GM06990 (cell line): Measurements from ENCODE around the gene DNAH5.

Experiments used
- DNase-seq: peaks from one replicate; pipeline ENCODE4 v3.0.0-alpha.2; 2011; ENCODE audit not compliant: insufficient read length; ENCODE audit errors: extremely low read depth
- H3K27me3 ChIP-seq: replicated peaks from 2 replicates; pipeline ENCODE4 v1.6.0; 2011; ENCODE audit warnings: low read length; ENCODE audit not compliant: control insufficient read depth, insufficient read depth
- H3K36me3 ChIP-seq: 2 replicates; pipeline ENCODE4 v1.5.1; 2011; ENCODE audit warnings: low read length; ENCODE audit not compliant: control insufficient read depth, insufficient read depth
- H3K4me3 ChIP-seq: replicated peaks from 2 replicates; pipeline ENCODE4 v1.5.1; 2011; ENCODE audit warnings: low read depth, mild to moderate bottlenecking, control low read depth, low read length
- TF ChIP-seq, protein P1 (sequence below): IDR thresholded peaks from 2 replicates; pipeline ENCODE4 v1.5.1; 2011; ENCODE audit warnings: low read length, control low read depth, mild to moderate bottlenecking, inconsistent platforms; ENCODE audit not compliant: insufficient read depth, poor library complexity, severe bottlenecking

Gene DNAH5

DNA sequence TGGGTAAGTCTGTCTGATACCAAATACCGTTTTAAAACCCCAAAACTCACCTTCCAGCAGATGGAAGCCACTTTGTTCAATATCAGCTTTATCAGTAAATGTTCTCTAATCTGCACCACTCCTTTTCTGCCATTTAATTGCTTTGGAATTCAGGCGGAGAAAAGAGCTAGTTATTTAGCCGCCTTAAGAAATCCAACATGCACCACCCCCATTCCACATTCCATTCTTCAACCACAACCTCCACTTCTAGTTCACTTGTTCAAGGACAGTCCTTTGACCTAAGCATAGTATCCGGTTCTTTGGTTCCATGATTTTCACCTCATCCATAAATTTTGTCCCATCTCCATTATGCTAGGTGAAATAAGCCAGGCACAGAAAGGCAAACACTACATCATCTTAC lies 240.1 kb downstream of the DNAH5 start:
- TF ChIP-seq, protein P1, sequence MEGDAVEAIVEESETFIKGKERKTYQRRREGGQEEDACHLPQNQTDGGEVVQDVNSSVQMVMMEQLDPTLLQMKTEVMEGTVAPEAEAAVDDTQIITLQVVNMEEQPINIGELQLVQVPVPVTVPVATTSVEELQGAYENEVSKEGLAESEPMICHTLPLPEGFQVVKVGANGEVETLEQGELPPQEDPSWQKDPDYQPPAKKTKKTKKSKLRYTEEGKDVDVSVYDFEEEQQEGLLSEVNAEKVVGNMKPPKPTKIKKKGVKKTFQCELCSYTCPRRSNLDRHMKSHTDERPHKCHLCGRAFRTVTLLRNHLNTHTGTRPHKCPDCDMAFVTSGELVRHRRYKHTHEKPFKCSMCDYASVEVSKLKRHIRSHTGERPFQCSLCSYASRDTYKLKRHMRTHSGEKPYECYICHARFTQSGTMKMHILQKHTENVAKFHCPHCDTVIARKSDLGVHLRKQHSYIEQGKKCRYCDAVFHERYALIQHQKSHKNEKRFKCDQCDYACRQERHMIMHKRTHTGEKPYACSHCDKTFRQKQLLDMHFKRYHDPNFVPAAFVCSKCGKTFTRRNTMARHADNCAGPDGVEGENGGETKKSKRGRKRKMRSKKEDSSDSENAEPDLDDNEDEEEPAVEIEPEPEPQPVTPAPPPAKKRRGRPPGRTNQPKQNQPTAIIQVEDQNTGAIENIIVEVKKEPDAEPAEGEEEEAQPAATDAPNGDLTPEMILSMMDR: no peak
- Histone ChIP-seq H3K36me3 (no peaks in the 10 kb centered on the region), H3K4me3 (no peak overlapping the region), H3K27me3 (no peaks in the 10 kb centered on the region; the same call in 1 of the 2 replicates)
- DNase-seq: no peak

DNA sequence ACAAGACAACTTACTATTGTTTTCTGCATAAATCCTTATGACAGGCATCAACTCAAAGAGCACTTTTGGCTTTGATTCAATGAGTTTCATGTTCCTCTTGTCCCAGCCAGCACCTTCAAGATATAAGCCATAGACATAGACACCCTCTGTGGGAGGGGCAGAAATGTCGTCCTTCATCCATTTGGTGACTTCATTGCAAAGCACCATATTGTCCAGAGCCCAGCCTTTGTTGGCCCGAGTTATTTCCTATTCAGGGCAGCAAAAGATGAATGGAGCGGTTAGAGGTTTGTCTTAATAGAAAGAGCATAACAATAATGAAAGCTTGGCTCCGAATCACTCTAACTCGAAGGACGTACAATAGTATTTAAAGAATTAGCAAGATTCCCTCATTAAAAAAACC lies 243.9 kb downstream of the DNAH5 start:
- Histone ChIP-seq H3K27me3 (no peaks in the 10 kb centered on the region), H3K4me3 (no peak overlapping the region), H3K36me3 (no peaks in the 10 kb centered on the region)
- DNase-seq: no peak
- TF ChIP-seq, protein P1: no peak

DNA sequence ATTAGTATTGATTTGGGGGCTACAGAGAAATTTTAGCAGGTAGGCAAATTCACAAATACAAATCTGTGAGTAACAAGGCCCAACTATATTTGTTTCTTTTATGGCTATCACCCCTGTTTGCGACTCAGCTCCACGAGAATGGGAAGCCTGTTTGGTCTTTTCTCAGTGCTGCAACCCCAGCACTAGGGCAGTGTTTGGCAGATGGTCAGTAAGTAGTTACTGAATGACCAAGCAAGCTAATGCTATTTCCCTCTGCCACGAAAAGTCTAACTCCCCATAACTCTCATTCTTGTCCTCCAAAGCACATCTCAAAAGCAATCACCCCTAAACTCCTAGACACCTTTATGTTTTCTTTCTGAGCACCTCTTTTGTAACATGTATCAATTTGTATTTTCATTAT lies 245.6 kb downstream of the DNAH5 start:
- Histone ChIP-seq H3K27me3 (no peaks in the 10 kb centered on the region), H3K36me3 (no peaks in the 10 kb centered on the region), H3K4me3 (no peak overlapping the region)
- DNase-seq: no peak
- TF ChIP-seq, protein P1: no peak

DNA sequence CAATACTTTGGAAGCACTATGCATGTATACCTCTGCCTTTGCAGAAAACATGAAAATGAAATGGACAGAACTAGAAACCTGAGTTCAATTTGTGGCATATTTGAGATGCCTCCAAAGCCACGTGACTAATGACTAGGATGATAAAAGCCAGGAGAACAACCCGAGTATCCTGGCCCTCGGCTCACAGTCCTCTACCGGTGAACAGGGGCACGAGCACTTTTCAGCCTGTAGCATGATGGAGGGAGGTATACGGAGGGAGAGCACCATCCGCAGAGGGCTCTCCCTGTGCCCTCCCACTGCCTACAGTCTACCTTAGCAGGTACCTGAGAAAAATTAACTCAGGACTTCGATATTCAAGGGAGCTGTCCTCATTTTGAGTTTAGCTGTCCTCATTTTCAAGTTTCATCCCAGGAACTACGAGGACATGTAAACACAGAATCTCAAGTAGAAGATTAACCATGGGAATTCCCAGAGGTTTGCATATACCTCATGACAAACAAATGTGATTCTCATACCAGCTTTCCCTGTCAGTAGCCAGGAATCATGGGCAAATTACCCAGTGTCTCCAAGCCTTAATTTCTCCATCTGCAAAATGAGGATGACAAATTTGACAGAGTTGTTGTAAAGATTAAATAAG lies 249.3 kb downstream of the DNAH5 start:
- no peaks in the 10 kb centered on the region for H3K36me3 ChIP-seq
- H3K4me3 ChIP-seq: no peak overlapping the region
- TF ChIP-seq, protein P1: no peak
- DNase-seq: no peak
- no peaks in the 10 kb centered on the region for H3K27me3 ChIP-seq

DNA sequence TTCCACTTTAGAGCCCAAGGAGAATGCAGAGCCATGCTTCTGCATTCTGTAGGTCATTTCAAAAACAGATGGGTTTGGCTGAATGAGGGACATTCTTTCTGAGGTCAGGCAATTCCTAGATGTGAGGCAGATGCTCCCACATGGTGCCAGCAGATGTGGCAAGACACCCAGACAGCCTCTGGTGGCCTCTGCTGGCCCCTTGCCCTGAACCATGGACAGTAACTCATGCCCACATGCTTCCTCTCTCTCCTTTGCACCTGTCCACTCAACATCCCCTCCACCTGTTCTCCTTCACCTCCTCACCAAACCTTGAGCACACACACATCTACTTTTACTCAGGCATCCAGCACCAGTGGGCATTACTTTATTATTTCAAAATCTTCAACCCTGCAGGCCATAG lies 252.3 kb downstream of the DNAH5 start:
- Histone ChIP-seq H3K27me3 (no peaks in the 10 kb centered on the region), H3K4me3 (no peak overlapping the region), H3K36me3 (no peaks in the 10 kb centered on the region)
- no peak for DNase-seq
- TF ChIP-seq, protein P1: no peak

DNA sequence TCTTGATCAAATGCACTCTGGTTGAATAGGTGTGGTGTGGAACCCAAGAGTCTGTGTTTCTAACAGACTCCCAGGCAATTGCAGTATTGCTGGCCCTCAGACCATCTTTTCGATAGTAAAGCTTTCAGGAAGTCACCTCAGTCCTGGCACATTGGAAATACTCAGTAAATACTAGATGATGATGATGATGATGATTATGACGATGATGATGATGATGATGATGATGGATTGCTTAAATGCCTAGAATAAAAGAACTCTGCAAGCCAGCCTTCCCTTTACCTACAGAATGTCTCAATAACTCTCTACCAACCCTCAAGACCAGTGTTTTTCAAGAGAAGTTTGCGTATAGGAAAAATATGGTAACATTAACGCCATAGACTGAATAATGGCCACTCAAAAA lies 268.0 kb downstream of the DNAH5 start:
- Histone ChIP-seq H3K36me3 (no peaks in the 10 kb centered on the region), H3K27me3 (no peaks in the 10 kb centered on the region), H3K4me3 (no peak overlapping the region)
- TF ChIP-seq, protein P1: no peak
- no peak for DNase-seq
